HepG2 (cell line): ENCODE measurements around the gene WFDC1. TPM values are rescaled to one million over a fixed set of nuclear protein-coding genes. Genes with fewer than 3 reads are reported as not detected.

Experiments
- ATAC-seq: fragments of 200-7000 bp; cut with Tn5 transposase; 3 replicates; pipeline ENCODE4 v1.9.1; 2020; ENCODE audit warnings: mild to moderate bottlenecking, moderate library complexity
- BruUV-seq: library from RNA; stranded (reverse); fragments of 400-500 nt; replicated peaks from 2 replicates; lab custom pipeline; 2021; lab: Mats Ljungman, UMichigan
- CTCF ChIA-PET: fragments of 300-600 bp; formaldehyde crosslinking; extraction: SDS; loops from one replicate; lab custom pipeline; 2021; ENCODE audit warnings: low total read pairs, inconsistent platforms, low intra/inter-chr PET ratio; lab: Yijun Ruan, JAX
- POLR2A ChIA-PET: fragments of 350-600 bp; sonication (Branson Sonifier 250); formaldehyde crosslinking; loops from one replicate; lab custom pipeline; 2020; ENCODE audit warnings: antibody characterized with exemption, inconsistent platforms; lab: Yijun Ruan, JAX
- DNase-seq: peaks from one replicate; pipeline ENCODE4 v3.0.0-alpha.2; 2015; ENCODE audit warnings: low spot score
- FAIRE-seq: peaks from 3 replicates; lab custom pipeline; 2011; peaks lifted over from hg19 to GRCh38; lab: Jason Lieb, UNC
- H2AFZ ChIP-seq: one replicate; pipeline ENCODE4 v1.6.1; 2011; ENCODE audit warnings: low read length, inconsistent platforms
- H3K27ac ChIP-seq: fragments of 300-600 bp; 3 replicates; pipeline ENCODE4 v1.8.0; 2011; ENCODE audit warnings: mixed run types, mild to moderate bottlenecking, mixed read lengths, low read length, inconsistent platforms; ENCODE audit not compliant: insufficient read depth; ENCODE audit errors: extremely low read length
- H3K27me3 ChIP-seq, 2 experiments: fragments of 200-600 bp in 1 of 2; 2 replicates in 1 of 2; 3 replicates in 1 of 2; pipeline versions ENCODE4 v1.6.0 to v1.8.0; 2011; ENCODE audit warnings: low read length in 2 of 2, mild to moderate bottlenecking in 2 of 2, moderate library complexity in 2 of 2, inconsistent platforms in 1 of 2; ENCODE audit not compliant: insufficient read depth in 2 of 2, control insufficient read depth in 1 of 2
- H3K36me3 ChIP-seq, 2 experiments: fragments of 200-600 bp in 1 of 2; replicated peaks in 1 of 2; 2 replicates in 1 of 2; 3 replicates in 1 of 2; pipeline versions ENCODE4 v1.5.1 to v1.8.0; 2011; ENCODE audit warnings: low read length in 2 of 2, inconsistent platforms in 1 of 2; ENCODE audit not compliant: insufficient read depth in 2 of 2, control insufficient read depth in 1 of 2
- H3K4me1 ChIP-seq: 2 replicates; pipeline ENCODE4 v1.5.1; 2012; ENCODE audit warnings: low read length, inconsistent platforms; ENCODE audit not compliant: insufficient read depth
- H3K4me2 ChIP-seq: 2 replicates; pipeline ENCODE4 v1.6.0; 2011; ENCODE audit warnings: low read depth, low read length, inconsistent platforms
- H3K4me3 ChIP-seq, 3 experiments: fragments of 200-600 bp in 1 of 3; sonication (generic), shearing (Covaris generic) in 1 of 3; replicated peaks in 1 of 3; 2 replicates each; pipeline ENCODE4 v1.5.1; 2011 to 2016; ENCODE audit warnings: low read length in 3 of 3, inconsistent platforms in 2 of 3, low read depth in 2 of 3, mild to moderate bottlenecking in 2 of 3, control low read depth in 1 of 3, mixed read lengths in 1 of 3; ENCODE audit not compliant: insufficient read depth in 1 of 3
- H3K79me2 ChIP-seq: one replicate; pipeline ENCODE4 v1.6.1; 2011; ENCODE audit warnings: low read length, inconsistent platforms; ENCODE audit not compliant: insufficient read depth
- H3K9ac ChIP-seq: 2 replicates; pipeline ENCODE4 v1.6.0; 2011; ENCODE audit warnings: mild to moderate bottlenecking, low read depth, low read length, inconsistent platforms; ENCODE audit not compliant: insufficient read depth
- H3K9me3 ChIP-seq: 2 replicates; pipeline ENCODE4 v1.5.1; 2012; ENCODE audit warnings: mild to moderate bottlenecking, low read length
- H4K20me1 ChIP-seq: 2 replicates; pipeline ENCODE4 v1.6.0; 2011; ENCODE audit warnings: inconsistent platforms, mild to moderate bottlenecking, low read length, moderate library complexity; ENCODE audit not compliant: insufficient read depth
- AGO2 ChIP-seq: fragments of 200-400 bp; formaldehyde crosslinking; optimal IDR thresholded peaks from 2 replicates; pipeline ENCODE3; 2017; ENCODE audit warnings: mild to moderate bottlenecking, low read depth, low read length, moderate library complexity
- ARID4A ChIP-seq: sonication (generic); formaldehyde crosslinking; IDR thresholded peaks from 2 replicates; pipeline ENCODE4 v1.5.0; 2020; ENCODE audit warnings: mild to moderate bottlenecking, missing genetic modification reagents, borderline replicate concordance
- EZH2 ChIP-seq: conservative IDR thresholded peaks from 2 replicates; pipeline ENCODE4 v1.6.1; 2012; ENCODE audit warnings: mild to moderate bottlenecking, low read depth, low read length, moderate library complexity
- FOXM1 ChIP-seq: sonication (generic); formaldehyde crosslinking; IDR thresholded peaks from 2 replicates; pipeline ENCODE4 v1.5.0; 2020; ENCODE audit warnings: missing genetic modification reagents
- PHF20 ChIP-seq: sonication (generic); formaldehyde crosslinking; IDR thresholded peaks from 2 replicates; pipeline ENCODE4 v1.5.0; 2020; ENCODE audit warnings: mild to moderate bottlenecking, missing genetic modification reagents
- SMAD3 ChIP-seq: sonication (generic); formaldehyde crosslinking; IDR thresholded peaks from 2 replicates; pipeline ENCODE4 v1.4.0; 2020; ENCODE audit warnings: missing genetic modification reagents
- ZNF350 ChIP-seq: sonication (generic); formaldehyde crosslinking; IDR thresholded peaks from 2 replicates; pipeline ENCODE4 v1.4.0; 2020; ENCODE audit warnings: mild to moderate bottlenecking, low read depth, missing genetic modification reagents, borderline replicate concordance
- ZNF431 ChIP-seq: sonication (generic); formaldehyde crosslinking; IDR thresholded peaks from 2 replicates; pipeline ENCODE4 v1.9.0; 2022; ENCODE audit warnings: missing genetic modification reagents, low read depth, mild to moderate bottlenecking, borderline replicate concordance
- ZNF484 ChIP-seq: sonication (generic); formaldehyde crosslinking; IDR thresholded peaks from 2 replicates; pipeline ENCODE4 v1.5.1; 2020; ENCODE audit warnings: mild to moderate bottlenecking, low read depth, missing genetic modification reagents, borderline replicate concordance
- ZNF646 ChIP-seq: sonication (generic); formaldehyde crosslinking; IDR thresholded peaks from 2 replicates; pipeline ENCODE4 v1.9.0; 2021; ENCODE audit warnings: mild to moderate bottlenecking, missing genetic modification reagents
- ZNF740 ChIP-seq: sonication (generic); formaldehyde crosslinking; IDR thresholded peaks from 2 replicates; pipeline ENCODE4 v1.4.0; 2020; ENCODE audit warnings: missing genetic modification reagents
- WGBS: methylation state at CpG from one replicate; pipeline ENCODE4 v1.1.6; 2017; ENCODE audit warnings: low lambda C conversion rate; 5-methylcytosine and 5-hydroxymethylcytosine counted together
- in situ Hi-C: cut with HindIII; loops from 2 replicates; pipeline ENCODE4 v1.10.0; 2017; ENCODE audit warnings: low pct_unique_long_range_greater_than_20kb; ENCODE audit not compliant: extremely low pct_ligation_motif_present
- intact Hi-C: fragments of 100-400 bp; cut with micrococcal nuclease; formaldehyde crosslinking; loops from one replicate; pipeline ENCODE4 v1.10.0; 2022; ENCODE audit not compliant: unreplicated experiment
- polyA plus RNA-seq, 8 experiments: library from polyadenylated mRNA; depleted of rRNA in 3 of 8; stranded (reverse) in 7 of 8; unstranded in 1 of 8; fragments of >200 nt; fragmentation: Illumina TruSeq in 4 of 8; extraction: Trizol in 4 of 8; gene quantifications; 2 replicates each; pipeline versions ENCODE4 v1.2.1 to v1.2.3, GENCODE V29; 2011 to 2016; ENCODE audit warnings: low read depth in 4 of 8, missing spikeins in 1 of 8, mixed read lengths in 1 of 8; ENCODE audit not compliant: insufficient read depth in 1 of 8
- total RNA-seq, 5 experiments: library from RNA; depleted of rRNA; stranded (reverse); fragments of >200 nt; fragmentation: Illumina TruSeq; extraction: Trizol; gene quantifications; 2 replicates each; pipeline ENCODE4 v1.2.3, GENCODE V29; 2016; ENCODE audit warnings: low read depth in 1 of 5

The WFDC1 gene
- total and polyA plus RNA-seq, 2 of the 13 experiments (the other 11 are each of a cell fraction or from before 2014, with no cell fraction given): not detected

- Histone ChIP-seq H3K27me3 (peaks cover 2 to 41% of the 10 kb centered on the region in 2 experiments; a peak in 4 of 5 replicates), H2AFZ (no peak overlapping the region), H3K36me3 (no peaks in the 10 kb centered on the region), H3K79me2 (no peaks in the 10 kb centered on the region), H3K4me3 (no peak overlapping the region), H3K4me2 (no peak overlapping the region), H3K27ac (no peak overlapping the region), H4K20me1 (no peaks in the 10 kb centered on the region), H3K4me1 (no peaks in the 10 kb centered on the region), H3K9ac (no peak overlapping the region), H3K9me3 (no peaks in the 10 kb centered on the region)
- FAIRE-seq (no peak), ATAC-seq (no peak), DNase-seq (no peak)
- POLR2A ChIA-PET: no interaction called here
- WGBS: 19% methylated on average over 14 of the region's 18 CpGs
- no TSS peak for BruUV-seq
- in situ Hi-C loops (no loop called here), intact Hi-C loops (no loop called here)
- CTCF ChIA-PET: no interaction called here
- TF ChIP-seq EZH2: no peak
- no peak for TF ChIP-seq ZNF740 (CRISPR knock-in tag)
- no peak for TF ChIP-seq ARID4A (CRISPR knock-in tag)
- no peak for TF ChIP-seq PHF20
- no peak for TF ChIP-seq ZNF431 (CRISPR knock-in tag)
- TF ChIP-seq AGO2: no peak
- TF ChIP-seq ZNF646 (CRISPR knock-in tag): no peak
- no peak for TF ChIP-seq ZNF484 (CRISPR knock-in tag)
- no peak for TF ChIP-seq SMAD3 (CRISPR knock-in tag)
- TF ChIP-seq ZNF350 (CRISPR knock-in tag): no peak
- TF ChIP-seq FOXM1 (CRISPR knock-in tag): no peak
Observed at GRCh38 chr16:84329843-84330684, 35.4 kb downstream of the WFDC1 start.
